ENCODE data around the gene SLC37A2. TPM values are rescaled to one million over a fixed set of nuclear protein-coding genes. Genes with fewer than 3 reads are reported as not detected.

Gene SLC37A2
- total RNA-seq, 1 experiment from 2014 or later, result not detected

DNA sequence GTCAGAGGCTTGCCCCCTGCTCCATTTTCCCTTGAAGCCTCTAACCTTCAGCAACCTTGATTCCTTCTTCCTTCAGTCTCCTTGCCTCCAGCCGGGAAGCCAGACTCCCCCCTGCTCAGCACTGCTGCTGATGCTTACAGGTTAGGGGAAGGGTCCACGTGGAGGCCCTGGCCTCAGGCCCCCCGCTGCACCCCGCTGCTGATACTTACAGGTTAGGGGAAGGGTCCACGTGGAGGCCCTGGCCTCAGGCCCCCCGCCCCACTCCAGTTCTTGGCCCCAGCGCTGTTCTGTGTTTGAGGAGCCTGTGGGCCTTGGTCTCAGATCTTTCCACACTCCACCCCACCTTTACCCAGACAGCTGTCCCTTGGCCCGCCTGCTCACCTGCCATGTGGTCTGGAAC is 75.9 kb downstream of the SLC37A2 start:
- CTCF ChIA-PET, result interaction anchor here (1.1 kb wide), 1 partner anchor 14 kb away, joined by 9 read pairs; no protein-coding TSS in a partner anchor
- POLR2A ChIA-PET (ENCODE audit: low non-redundant PET), result no interaction called here
- Histone ChIP-seq H3K4me3 (ENCODE audit: low read depth, low read length, poor library complexity, severe bottlenecking) (no peak overlapping the region), H3K27ac (ENCODE audit: low read depth, low read length, poor library complexity, severe bottlenecking) (no peak overlapping the region), H3K36me3 (ENCODE audit: insufficient read depth, low read length, poor library complexity, severe bottlenecking) (no peaks in the 10 kb centered on the region), H3K27me3 (replicated peaks; ENCODE audit: insufficient read depth, low read depth, low read length, poor library complexity) (peaks cover 7% of the 10 kb centered on the region), H3K9me3 (ENCODE audit: low read depth, low read length, poor library complexity, severe bottlenecking) (no peaks in the 10 kb centered on the region), H3K4me1 (ENCODE audit: insufficient read depth, low read length, poor library complexity, severe bottlenecking) (peaks cover 7% of the 10 kb centered on the region)
- TF ChIP-seq, protein P1, sequence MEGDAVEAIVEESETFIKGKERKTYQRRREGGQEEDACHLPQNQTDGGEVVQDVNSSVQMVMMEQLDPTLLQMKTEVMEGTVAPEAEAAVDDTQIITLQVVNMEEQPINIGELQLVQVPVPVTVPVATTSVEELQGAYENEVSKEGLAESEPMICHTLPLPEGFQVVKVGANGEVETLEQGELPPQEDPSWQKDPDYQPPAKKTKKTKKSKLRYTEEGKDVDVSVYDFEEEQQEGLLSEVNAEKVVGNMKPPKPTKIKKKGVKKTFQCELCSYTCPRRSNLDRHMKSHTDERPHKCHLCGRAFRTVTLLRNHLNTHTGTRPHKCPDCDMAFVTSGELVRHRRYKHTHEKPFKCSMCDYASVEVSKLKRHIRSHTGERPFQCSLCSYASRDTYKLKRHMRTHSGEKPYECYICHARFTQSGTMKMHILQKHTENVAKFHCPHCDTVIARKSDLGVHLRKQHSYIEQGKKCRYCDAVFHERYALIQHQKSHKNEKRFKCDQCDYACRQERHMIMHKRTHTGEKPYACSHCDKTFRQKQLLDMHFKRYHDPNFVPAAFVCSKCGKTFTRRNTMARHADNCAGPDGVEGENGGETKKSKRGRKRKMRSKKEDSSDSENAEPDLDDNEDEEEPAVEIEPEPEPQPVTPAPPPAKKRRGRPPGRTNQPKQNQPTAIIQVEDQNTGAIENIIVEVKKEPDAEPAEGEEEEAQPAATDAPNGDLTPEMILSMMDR (conservative IDR thresholded peaks at IDR 0.05; ENCODE audit: low read depth, low read length), result no peak
- TF ChIP-seq EZH2 (IDR thresholded peaks at IDR 0.05; ENCODE audit: borderline replicate concordance, low read depth, low read length, poor library complexity, severe bottlenecking), result no peak
- intact Hi-C loops (cut with micrococcal nuclease; ENCODE audit: unreplicated experiment), result no loop called here
- no TSS peak for BruUV-seq (replicated peaks)
- no peak for DNase-seq (ENCODE audit: low spot score)

DNA sequence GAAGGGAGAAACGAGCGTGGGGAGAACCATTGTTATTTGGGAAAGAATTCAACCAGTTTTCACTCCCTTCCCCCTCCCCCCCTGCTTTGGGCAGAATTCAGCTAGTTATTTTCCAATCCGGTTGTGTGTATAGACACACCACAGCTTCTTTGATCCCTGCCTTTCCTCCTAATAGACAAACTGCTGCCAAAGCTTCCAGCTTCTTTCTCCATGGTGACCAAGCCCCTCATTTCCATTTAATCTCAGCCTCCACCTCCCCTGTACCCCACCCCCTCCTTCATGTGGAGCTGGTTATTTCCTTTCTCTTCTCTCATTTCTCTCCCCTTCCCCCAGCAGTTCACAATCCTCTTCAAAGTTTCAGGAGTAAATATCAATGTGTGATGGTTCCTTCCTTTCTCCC is 76.7 kb downstream of the SLC37A2 start:
- no peak for TF ChIP-seq EZH2 (IDR thresholded peaks at IDR 0.05; ENCODE audit: borderline replicate concordance, low read depth, low read length, poor library complexity, severe bottlenecking)
- TF ChIP-seq, protein P1 (conservative IDR thresholded peaks at IDR 0.05; ENCODE audit: low read depth, low read length), result no peak
- Histone ChIP-seq H3K27me3 (replicated peaks; ENCODE audit: insufficient read depth, low read depth, low read length, poor library complexity) (peaks cover 7% of the 10 kb centered on the region), H3K9me3 (ENCODE audit: low read depth, low read length, poor library complexity, severe bottlenecking) (no peaks in the 10 kb centered on the region), H3K4me1 (ENCODE audit: insufficient read depth, low read length, poor library complexity, severe bottlenecking) (peaks cover 7% of the 10 kb centered on the region), H3K4me3 (ENCODE audit: low read depth, low read length, poor library complexity, severe bottlenecking) (no peak overlapping the region), H3K36me3 (ENCODE audit: insufficient read depth, low read length, poor library complexity, severe bottlenecking) (no peaks in the 10 kb centered on the region), H3K27ac (ENCODE audit: low read depth, low read length, poor library complexity, severe bottlenecking) (no peak overlapping the region)
- POLR2A ChIA-PET (ENCODE audit: low non-redundant PET), result no interaction called here
- BruUV-seq (replicated peaks), result no TSS peak
- DNase-seq (ENCODE audit: low spot score), result no peak
- CTCF ChIA-PET, result interaction anchor here (0.5 to 1.8 kb wide), 2 partner anchors 16 to 307 kb away, joined by 3 to 4 read pairs; no protein-coding TSS in a partner anchor
- intact Hi-C loops (cut with micrococcal nuclease; ENCODE audit: unreplicated experiment), result no loop called here

Other genes starting within 250 kb of the SLC37A2 start
- 2.3 and 5.1 TPM in 2 replicates for gene ROBO3, start 197.9 kb upstream of the SLC37A2 start, total RNA-seq (2021)
- not detected in 2 replicates for gene ROBO4, start 165.4 kb upstream of the SLC37A2 start, total RNA-seq (2021)
- not detected in 2 replicates for gene HEPN1, start 144.1 kb upstream of the SLC37A2 start, total RNA-seq (2021)
- gene HEPACAM, start 127.3 kb upstream of the SLC37A2 start, total RNA-seq (2021), result not detected in 2 replicates
- gene CCDC15, start 109.1 kb upstream of the SLC37A2 start, total RNA-seq (2021), result 4.3 and 5.4 TPM in 2 replicates
- 28.8 and 32.5 TPM in 2 replicates for gene TMEM218, start 48.3 kb downstream of the SLC37A2 start, total RNA-seq (2021)
- gene PKNOX2, start 101.4 kb downstream of the SLC37A2 start, total RNA-seq (2021), result 1.1 and 1.4 TPM in 2 replicates

Data from A673 (cell line).